ENCODE results near the gene CTIF. TPM values are rescaled to one million over a fixed set of nuclear protein-coding genes. Genes with fewer than 3 reads are reported as not detected.

The CTIF gene
- total and polyA plus RNA-seq, 2 experiments from 2014 or later = 22.1 to 27.9 TPM

DNA sequence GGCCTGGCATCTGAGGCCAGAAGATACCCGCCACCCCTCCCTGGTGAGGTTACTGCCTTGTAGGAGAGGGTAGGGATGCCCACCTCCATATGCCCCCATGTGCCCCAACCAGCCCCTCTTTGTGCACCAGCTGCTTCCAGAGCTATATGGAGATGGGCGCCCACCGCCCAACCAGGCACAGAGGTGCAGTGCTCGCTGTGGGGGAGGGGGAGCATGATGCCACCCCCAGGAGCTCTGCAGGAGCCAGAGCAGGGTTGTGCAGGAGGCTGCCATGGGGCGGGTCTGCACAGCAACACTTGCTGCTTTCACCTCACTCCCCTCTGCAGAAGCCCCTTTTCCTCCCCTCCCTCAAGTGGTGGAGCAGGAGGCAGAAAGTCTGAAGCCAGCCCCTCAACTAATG, 237.3 kb downstream of the CTIF start:
- H3K4me2 ChIP-seq = no peak overlapping the region
- no peak overlapping the region for H3K4me3 ChIP-seq
- no peak for TF ChIP-seq EZH2 (IDR thresholded peaks at IDR 0.05; ENCODE audit: borderline replicate concordance)
- TF ChIP-seq EZH2phosphoT487 (IDR thresholded peaks at IDR 0.05; ENCODE audit: low read depth, severe bottlenecking, unreplicated experiment) = no peak
- TF ChIP-seq, protein P1, sequence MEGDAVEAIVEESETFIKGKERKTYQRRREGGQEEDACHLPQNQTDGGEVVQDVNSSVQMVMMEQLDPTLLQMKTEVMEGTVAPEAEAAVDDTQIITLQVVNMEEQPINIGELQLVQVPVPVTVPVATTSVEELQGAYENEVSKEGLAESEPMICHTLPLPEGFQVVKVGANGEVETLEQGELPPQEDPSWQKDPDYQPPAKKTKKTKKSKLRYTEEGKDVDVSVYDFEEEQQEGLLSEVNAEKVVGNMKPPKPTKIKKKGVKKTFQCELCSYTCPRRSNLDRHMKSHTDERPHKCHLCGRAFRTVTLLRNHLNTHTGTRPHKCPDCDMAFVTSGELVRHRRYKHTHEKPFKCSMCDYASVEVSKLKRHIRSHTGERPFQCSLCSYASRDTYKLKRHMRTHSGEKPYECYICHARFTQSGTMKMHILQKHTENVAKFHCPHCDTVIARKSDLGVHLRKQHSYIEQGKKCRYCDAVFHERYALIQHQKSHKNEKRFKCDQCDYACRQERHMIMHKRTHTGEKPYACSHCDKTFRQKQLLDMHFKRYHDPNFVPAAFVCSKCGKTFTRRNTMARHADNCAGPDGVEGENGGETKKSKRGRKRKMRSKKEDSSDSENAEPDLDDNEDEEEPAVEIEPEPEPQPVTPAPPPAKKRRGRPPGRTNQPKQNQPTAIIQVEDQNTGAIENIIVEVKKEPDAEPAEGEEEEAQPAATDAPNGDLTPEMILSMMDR (IDR thresholded peaks at IDR 0.05; ENCODE audit: poor library complexity) = no peak
- no peaks in the 10 kb centered on the region for H3K27me3 ChIP-seq
- no peak for DNase-seq (ENCODE audit: low spot score)
- H4K20me1 ChIP-seq (ENCODE audit: insufficient read depth, poor library complexity, severe bottlenecking) = no peaks in the 10 kb centered on the region
- no peak overlapping the region for H2AFZ ChIP-seq
- no peaks in the 10 kb centered on the region for H3K9me2 ChIP-seq (replicated peaks; ENCODE audit: insufficient read depth)
- peaks cover 47% of the 10 kb centered on the region for H3K4me1 ChIP-seq (ENCODE audit: insufficient read depth)
- WGBS (ENCODE audit: low lambda C conversion rate, missing lambda C conversion rate) = 100% methylated on average over 5 of the region's 5 CpGs
- H3K9me3 ChIP-seq (ENCODE audit: low read depth) = no peaks in the 10 kb centered on the region
- H3K27ac ChIP-seq = peak overlapping the region; percentile 99
- peaks cover 12% of the 10 kb centered on the region for H3K79me2 ChIP-seq
- H3K36me3 ChIP-seq (replicated peaks; ENCODE audit: insufficient read depth, low read depth) = no peaks in the 10 kb centered on the region

DNA sequence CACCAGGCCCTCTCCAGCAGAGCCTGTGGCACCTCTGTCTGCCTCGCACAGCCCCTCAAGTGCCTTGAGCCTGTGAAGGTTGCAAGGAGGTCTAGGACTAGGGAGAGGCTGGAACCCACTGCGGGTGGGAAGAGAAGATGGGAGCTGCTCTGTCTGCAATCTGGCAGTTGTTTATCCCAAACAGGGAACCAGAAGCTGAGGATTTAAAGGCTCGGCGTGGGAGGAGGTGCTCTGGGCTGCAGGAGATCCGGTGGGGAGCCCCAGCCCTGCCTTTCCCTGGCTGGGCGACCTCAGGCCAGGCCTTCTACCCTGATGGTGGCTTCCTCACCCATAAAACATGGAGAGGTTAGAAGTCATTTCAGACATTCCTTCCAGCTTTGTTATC, 237.8 kb downstream of the CTIF start:
- Histone ChIP-seq H3K79me2 (peaks cover 12% of the 10 kb centered on the region), H3K27me3 (no peaks in the 10 kb centered on the region), H4K20me1 (ENCODE audit: insufficient read depth, poor library complexity, severe bottlenecking) (no peaks in the 10 kb centered on the region), H3K4me2 (no peak overlapping the region), H3K4me1 (ENCODE audit: insufficient read depth) (peaks cover 52% of the 10 kb centered on the region), H3K9me2 (replicated peaks; ENCODE audit: insufficient read depth) (no peaks in the 10 kb centered on the region), H3K27ac (peak overlapping the region; percentile 99), H3K36me3 (replicated peaks; ENCODE audit: insufficient read depth, low read depth) (no peaks in the 10 kb centered on the region), H3K9me3 (ENCODE audit: low read depth) (no peaks in the 10 kb centered on the region), H2AFZ (no peak overlapping the region), H3K4me3 (no peak overlapping the region)
- WGBS (ENCODE audit: low lambda C conversion rate, missing lambda C conversion rate) = 52% methylated on average over 6 of the region's 6 CpGs
- DNase-seq (ENCODE audit: low spot score) = no peak
- no peak for TF ChIP-seq EZH2 (IDR thresholded peaks at IDR 0.05; ENCODE audit: borderline replicate concordance)
- TF ChIP-seq, protein P1 (IDR thresholded peaks at IDR 0.05; ENCODE audit: poor library complexity) = no peak
- TF ChIP-seq EZH2phosphoT487 (IDR thresholded peaks at IDR 0.05; ENCODE audit: low read depth, severe bottlenecking, unreplicated experiment) = no peak

DNA sequence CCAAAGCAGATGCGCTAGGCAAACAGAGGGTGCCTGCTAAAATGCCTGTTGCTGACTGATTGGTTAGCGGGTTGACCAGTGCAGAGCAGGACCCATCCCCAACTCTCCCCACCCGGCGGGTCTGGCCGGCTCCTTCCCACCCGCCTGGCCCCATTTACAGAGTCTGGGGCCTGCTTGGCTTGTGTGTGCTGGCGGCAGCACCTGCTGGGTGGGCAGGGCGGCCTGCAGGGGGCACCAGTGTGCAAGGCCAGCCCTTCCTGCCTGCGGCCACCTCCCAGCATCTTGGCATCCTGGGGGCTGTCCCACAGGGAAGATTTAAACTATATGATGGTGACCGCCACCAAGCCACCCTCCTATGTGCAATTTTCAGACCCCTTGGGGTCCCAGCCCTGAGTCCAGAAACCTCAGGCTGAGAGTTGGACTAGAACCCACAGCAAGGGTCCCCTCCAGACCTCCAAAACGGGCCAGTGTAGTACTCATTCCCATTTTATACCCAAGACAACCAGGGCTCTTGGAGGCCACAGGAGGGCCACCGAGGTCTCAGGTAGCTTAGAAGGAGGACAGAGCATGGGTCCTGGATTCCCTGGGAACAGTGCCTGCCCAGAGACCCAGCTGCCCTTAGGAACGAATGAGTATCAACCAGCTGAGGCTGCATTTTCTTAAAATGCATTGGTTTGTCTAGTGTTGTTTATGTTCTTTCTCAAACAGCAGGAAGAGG, 238.4 kb downstream of the CTIF start:
- Histone ChIP-seq H3K36me3 (replicated peaks; ENCODE audit: insufficient read depth, low read depth) (no peaks in the 10 kb centered on the region), H3K4me1 (ENCODE audit: insufficient read depth) (peaks cover 57% of the 10 kb centered on the region), H3K27ac (peak overlapping the region; percentile 99), H3K9me3 (ENCODE audit: low read depth) (no peaks in the 10 kb centered on the region), H3K4me3 (no peak overlapping the region), H4K20me1 (ENCODE audit: insufficient read depth, poor library complexity, severe bottlenecking) (no peaks in the 10 kb centered on the region), H3K9me2 (replicated peaks; ENCODE audit: insufficient read depth) (no peaks in the 10 kb centered on the region), H3K79me2 (peaks cover 12% of the 10 kb centered on the region), H2AFZ (no peak overlapping the region), H3K27me3 (no peaks in the 10 kb centered on the region), H3K4me2 (no peak overlapping the region)
- no peak for TF ChIP-seq EZH2 (IDR thresholded peaks at IDR 0.05; ENCODE audit: borderline replicate concordance)
- TF ChIP-seq, protein P1 (IDR thresholded peaks at IDR 0.05; ENCODE audit: poor library complexity) = peak; percentile 87
- 43% methylated on average over 13 of the region's 13 CpGs for WGBS (ENCODE audit: low lambda C conversion rate, missing lambda C conversion rate)
- DNase-seq (ENCODE audit: low spot score) = peak; percentile 85

Data from hepatocyte (in vitro differentiated cells).